ENCODE data around the gene DOHH.
A peak's percentile ranks its signal among the peaks of the same experiment; 100 is the strongest.

The DOHH gene

GRCh38 chr19:3505598-3506383 is 5.3 kb upstream of the DOHH start, which contains the start of gene FZR1:
FZR1 (plus strand) TSS chr19:3506311; CDS start chr19:3522990, 16,679 bp downstream.
- WGBS (ENCODE audit: extremely low coverage, insufficient coverage, low lambda C conversion rate): no CpG with 5 or more reads among the region's 79 CpGs
- peak within 1 kb of the TSS; percentile 97 for H3K56ac ChIP-seq (ENCODE audit: low read length)
- H3K27ac ChIP-seq (ENCODE audit: low read depth, low read length): peak within 1 kb of the TSS; percentile 60

GRCh38 chr19:3504735-3505134 is 4.3 kb upstream of the DOHH start:
- H3K36me3 ChIP-seq (ENCODE audit: control insufficient read depth, insufficient read depth, low read length): no peaks in the 10 kb centered on the region
- no peak overlapping the region for H3K4me3 ChIP-seq (ENCODE audit: low read length)
- no peak overlapping the region for H3K23ac ChIP-seq (ENCODE audit: low read length)
- no peak overlapping the region for H3K4ac ChIP-seq (ENCODE audit: low read depth, low read length)
- H3K18ac ChIP-seq (ENCODE audit: low read length): no peak overlapping the region
- H2BK120ac ChIP-seq (ENCODE audit: low read depth, low read length): no peak overlapping the region
- no CpG with 5 or more reads among the region's 5 CpGs for WGBS (ENCODE audit: extremely low coverage, insufficient coverage, low lambda C conversion rate)
- H3K27me3 ChIP-seq (ENCODE audit: insufficient read depth, low read length, poor library complexity): no peaks in the 10 kb centered on the region
- H3K4me2 ChIP-seq (ENCODE audit: low read length): no peak overlapping the region
- H2BK15ac ChIP-seq (replicated peaks; ENCODE audit: low read depth): no peak overlapping the region
- no peak overlapping the region for H3K27ac ChIP-seq (ENCODE audit: low read depth, low read length)
- peaks cover 15% of the 10 kb centered on the region for H3K79me1 ChIP-seq (ENCODE audit: low read length)
- H3K79me2 ChIP-seq (ENCODE audit: control insufficient read depth, insufficient read depth, low read length): peaks cover 28% of the 10 kb centered on the region
- H3K4me1 ChIP-seq (ENCODE audit: control insufficient read depth, low read depth, low read length): peaks cover under 1% of the 10 kb centered on the region
- DNase-seq: peak; percentile 58
- H4K5ac ChIP-seq (ENCODE audit: low read length): no peak overlapping the region
- no peak overlapping the region for H4K8ac ChIP-seq (ENCODE audit: low read depth, low read length)
- peak overlapping the region; percentile 1 for H3K56ac ChIP-seq (ENCODE audit: low read length)
- H2AK5ac ChIP-seq (ENCODE audit: low read length): no peak overlapping the region
- no peak overlapping the region for H2BK5ac ChIP-seq (ENCODE audit: low read length)
- no peak overlapping the region for H3K9ac ChIP-seq (ENCODE audit: low read length)

More at GRCh38 chr19:3505598-3506383, 5.3 kb upstream of the DOHH start, which contains the start of gene FZR1:
- H3K36me3 ChIP-seq (ENCODE audit: control insufficient read depth, insufficient read depth, low read length): no peaks in the 10 kb centered on the region
- H2BK120ac ChIP-seq (ENCODE audit: low read depth, low read length): peak within 1 kb of the TSS; percentile 51
- peak within 1 kb of the TSS; percentile 83 for H3K9ac ChIP-seq (ENCODE audit: low read length)
- peak within 1 kb of the TSS; percentile 87 for H2BK5ac ChIP-seq (ENCODE audit: low read length)
- no peak within 1 kb of the TSS for H2BK15ac ChIP-seq (replicated peaks; ENCODE audit: low read depth)
- H3K4me1 ChIP-seq (ENCODE audit: control insufficient read depth, low read depth, low read length): no peaks in the 10 kb centered on the region
- no peak within 1 kb of the TSS for H4K5ac ChIP-seq (ENCODE audit: low read length)
- peak within 1 kb of the TSS; percentile 92 for H3K18ac ChIP-seq (ENCODE audit: low read length)
- H3K4me3 ChIP-seq (ENCODE audit: low read length): peak within 1 kb of the TSS; percentile 79
- H3K27me3 ChIP-seq (ENCODE audit: insufficient read depth, low read length, poor library complexity): no peaks in the 10 kb centered on the region
- H3K23ac ChIP-seq (ENCODE audit: low read length): peak within 1 kb of the TSS; percentile 48
- H3K4me2 ChIP-seq (ENCODE audit: low read length): peak within 1 kb of the TSS; percentile 100
- H3K79me2 ChIP-seq (ENCODE audit: control insufficient read depth, insufficient read depth, low read length): peaks cover 28% of the 10 kb centered on the region
- no peak within 1 kb of the TSS for H2AK5ac ChIP-seq (ENCODE audit: low read length)
- peaks cover 17% of the 10 kb centered on the region for H3K79me1 ChIP-seq (ENCODE audit: low read length)
- DNase-seq: peak; percentile 99
- peak within 1 kb of the TSS; percentile 66 for H3K4ac ChIP-seq (ENCODE audit: low read depth, low read length)
- no peak within 1 kb of the TSS for H4K8ac ChIP-seq (ENCODE audit: low read depth, low read length)

- no peak overlapping the region for H2BK120ac ChIP-seq (ENCODE audit: low read depth, low read length)
- H3K79me2 ChIP-seq (ENCODE audit: control insufficient read depth, insufficient read depth, low read length): peaks cover 23% of the 10 kb centered on the region
- no peak overlapping the region for H2BK5ac ChIP-seq (ENCODE audit: low read length)
- no peak overlapping the region for H3K23ac ChIP-seq (ENCODE audit: low read length)
- H3K4me2 ChIP-seq (ENCODE audit: low read length): no peak overlapping the region
- H2AK5ac ChIP-seq (ENCODE audit: low read length): no peak overlapping the region
- H2BK15ac ChIP-seq (replicated peaks; ENCODE audit: low read depth): no peak overlapping the region
- H3K4me1 ChIP-seq (ENCODE audit: control insufficient read depth, low read depth, low read length): peaks cover 2% of the 10 kb centered on the region
- H3K27ac ChIP-seq (ENCODE audit: low read depth, low read length): no peak overlapping the region
- H3K36me3 ChIP-seq (ENCODE audit: control insufficient read depth, insufficient read depth, low read length): no peaks in the 10 kb centered on the region
- WGBS (ENCODE audit: extremely low coverage, insufficient coverage, low lambda C conversion rate): no CpG with 5 or more reads among the region's 13 CpGs
- H3K9ac ChIP-seq (ENCODE audit: low read length): no peak overlapping the region
- H3K27me3 ChIP-seq (ENCODE audit: insufficient read depth, low read length, poor library complexity): no peaks in the 10 kb centered on the region
- H3K79me1 ChIP-seq (ENCODE audit: low read length): peaks cover 9% of the 10 kb centered on the region
- no peak overlapping the region for H3K56ac ChIP-seq (ENCODE audit: low read length)
- H4K5ac ChIP-seq (ENCODE audit: low read length): no peak overlapping the region
- DNase-seq: no peak
- H3K18ac ChIP-seq (ENCODE audit: low read length): no peak overlapping the region
- H4K8ac ChIP-seq (ENCODE audit: low read depth, low read length): no peak overlapping the region
- no peak overlapping the region for H3K4ac ChIP-seq (ENCODE audit: low read depth, low read length)
- no peak overlapping the region for H3K4me3 ChIP-seq (ENCODE audit: low read length)
Observed at GRCh38 chr19:3503036-3503572, 2.6 kb upstream of the DOHH start.

GRCh38 chr19:3501780-3502179 is 1.3 kb upstream of the DOHH start:
- no CpG with 5 or more reads among the region's 3 CpGs for whole genome bisulfite sequencing (ENCODE audit: extremely low coverage, insufficient coverage, low lambda C conversion rate)
- Histone ChIP-seq H3K23ac (ENCODE audit: low read length) (no peak overlapping the region), H3K4me2 (ENCODE audit: low read length) (no peak overlapping the region)

GRCh38 chr19:3499738-3500428 is 591 bp downstream of the DOHH start:
- no peak for DNase-seq
- no peak overlapping the region for H2AK5ac ChIP-seq (ENCODE audit: low read length)
- H3K56ac ChIP-seq (ENCODE audit: low read length): peak overlapping the region; percentile 97
- H4K8ac ChIP-seq (ENCODE audit: low read depth, low read length): no peak overlapping the region
- no peak overlapping the region for H3K23ac ChIP-seq (ENCODE audit: low read length)
- H2BK5ac ChIP-seq (ENCODE audit: low read length): no peak overlapping the region
- peaks cover 11% of the 10 kb centered on the region for H3K79me1 ChIP-seq (ENCODE audit: low read length)
- peaks cover 18% of the 10 kb centered on the region for H3K79me2 ChIP-seq (ENCODE audit: control insufficient read depth, insufficient read depth, low read length)
- H3K4me2 ChIP-seq (ENCODE audit: low read length): peak overlapping the region; percentile 93
- H3K27ac ChIP-seq (ENCODE audit: low read depth, low read length): no peak overlapping the region
- peaks cover 2% of the 10 kb centered on the region for H3K4me1 ChIP-seq (ENCODE audit: control insufficient read depth, low read depth, low read length)
- WGBS (ENCODE audit: extremely low coverage, insufficient coverage, low lambda C conversion rate): no CpG with 5 or more reads among the region's 18 CpGs
- H3K18ac ChIP-seq (ENCODE audit: low read length): peak overlapping the region; percentile 62
- peak overlapping the region; percentile 61 for H3K4me3 ChIP-seq (ENCODE audit: low read length)
- H4K5ac ChIP-seq (ENCODE audit: low read length): no peak overlapping the region
- H2BK15ac ChIP-seq (replicated peaks; ENCODE audit: low read depth): no peak overlapping the region
- H3K36me3 ChIP-seq (ENCODE audit: control insufficient read depth, insufficient read depth, low read length): peaks cover 3% of the 10 kb centered on the region
- no peaks in the 10 kb centered on the region for H3K27me3 ChIP-seq (ENCODE audit: insufficient read depth, low read length, poor library complexity)
- peak overlapping the region; percentile 66 for H3K4ac ChIP-seq (ENCODE audit: low read depth, low read length)
- peak overlapping the region; percentile 93 for H3K9ac ChIP-seq (ENCODE audit: low read length)
- H2BK120ac ChIP-seq (ENCODE audit: low read depth, low read length): no peak overlapping the region

More at GRCh38 chr19:3501780-3502179, 1.3 kb upstream of the DOHH start:
- Histone ChIP-seq H3K56ac (ENCODE audit: low read length) (no peak overlapping the region), H3K18ac (ENCODE audit: low read length) (no peak overlapping the region), H4K5ac (ENCODE audit: low read length) (no peak overlapping the region), H3K79me1 (ENCODE audit: low read length) (peaks cover 11% of the 10 kb centered on the region), H3K27me3 (ENCODE audit: insufficient read depth, low read length, poor library complexity) (no peaks in the 10 kb centered on the region), H3K36me3 (ENCODE audit: control insufficient read depth, insufficient read depth, low read length) (no peaks in the 10 kb centered on the region), H2BK120ac (ENCODE audit: low read depth, low read length) (no peak overlapping the region), H3K27ac (ENCODE audit: low read depth, low read length) (no peak overlapping the region), H4K8ac (ENCODE audit: low read depth, low read length) (no peak overlapping the region), H2BK15ac (replicated peaks; ENCODE audit: low read depth) (no peak overlapping the region), H2AK5ac (ENCODE audit: low read length) (no peak overlapping the region), H3K79me2 (ENCODE audit: control insufficient read depth, insufficient read depth, low read length) (peaks cover 19% of the 10 kb centered on the region), H3K9ac (ENCODE audit: low read length) (no peak overlapping the region), H3K4me3 (ENCODE audit: low read length) (no peak overlapping the region), H3K4ac (ENCODE audit: low read depth, low read length) (no peak overlapping the region), H2BK5ac (ENCODE audit: low read length) (no peak overlapping the region), H3K4me1 (ENCODE audit: control insufficient read depth, low read depth, low read length) (peaks cover 2% of the 10 kb centered on the region)
- DNase-seq: no peak

All from mesendoderm (in vitro differentiated cells).